Sigmoid colon (tissue), 7 donors: Measurements from ENCODE around the gene TCEANC. TPM values are rescaled to one million over a fixed set of nuclear protein-coding genes. Genes with fewer than 3 reads are reported as not detected.
"Not testable (repeated sequence)": the region's sequence is repeated elsewhere in the genome, so short reads cannot be mapped to it uniquely, and the experiment has no call there.

Source experiments
- DNase-seq: peaks from one replicate; pipeline ENCODE4 v3.0.0-alpha.2; 2019
- H3K27ac ChIP-seq, 4 donors: fragments of 200-600 bp; sonication (generic); one replicate each; pipeline ENCODE4 v1.5.1; 2016 to 2019; ENCODE audit warnings: mild to moderate bottlenecking in 1 of 4
- H3K27me3 ChIP-seq, 3 donors: fragments of 200-600 bp; sonication (generic); one replicate each; pipeline ENCODE4 v1.5.1; 2019; ENCODE audit warnings: mild to moderate bottlenecking in 1 of 3
- H3K36me3 ChIP-seq, 4 donors: fragments of 200-600 bp; sonication (generic); one replicate each; pipeline ENCODE4 v1.5.1; 2016 to 2019
- H3K4me1 ChIP-seq, 4 donors: fragments of 200-600 bp; sonication (generic); one replicate each; pipeline ENCODE4 v1.5.1; 2017 to 2019
- H3K4me3 ChIP-seq, 4 donors: fragments of 200-600 bp; sonication (generic); one replicate each; pipeline ENCODE4 v1.5.1; 2017 to 2019; ENCODE audit warnings: mild to moderate bottlenecking in 2 of 4, moderate library complexity in 1 of 4
- H3K9me3 ChIP-seq, 4 donors: fragments of 200-600 bp in 3 of 4; sonication (generic) in 3 of 4; one replicate each; pipeline versions ENCODE4 v1.5.1 to v1.6.1; 2013 to 2019
- EP300 ChIP-seq, 4 donors: sonication (generic); formaldehyde crosslinking; IDR thresholded peaks; one replicate each; pipeline ENCODE4 v1.6.1; 2017; ENCODE audit warnings: antibody characterized with exemption in 4 of 4
- POLR2A ChIP-seq, 2 donors: fragments of 450-650 bp; IDR thresholded peaks; one replicate each; pipeline ENCODE4 v1.6.1; 2016; ENCODE audit warnings: antibody characterized with exemption in 2 of 2, mild to moderate bottlenecking in 2 of 2, moderate library complexity in 2 of 2
- POLR2AphosphoS5 ChIP-seq, 4 donors: sonication (generic); formaldehyde crosslinking; IDR thresholded peaks; one replicate each; pipeline ENCODE4 v1.6.1; 2017; ENCODE audit warnings: antibody characterized with exemption in 4 of 4
- WGBS, 2 donors: extraction: QIAGEN DNeasy Blood & Tissue Kit; methylation state at CpG; one replicate each; pipeline ENCODE4 v1.1.7; 2013; 5-methylcytosine and 5-hydroxymethylcytosine counted together
- intact Hi-C: fragments of 100-400 bp; cut with DNase I; formaldehyde crosslinking; loops from one replicate; pipeline ENCODE4 v1.15.1; 2023
- polyA plus RNA-seq, 3 donors: library from polyadenylated mRNA; stranded (reverse); fragments of 200-250 nt; gene quantifications; one replicate each; pipeline ENCODE4 v1.2.3, GENCODE V29; 2013
- total RNA-seq, 4 donors: library from RNA; depleted of rRNA; stranded (reverse); fragments of >200 nt; gene quantifications; one replicate each; pipeline ENCODE4 v1.1.0, GENCODE V29; 2016
- TF ChIP-seq, protein P1 (sequence below), 4 experiments: fragments of 450-650 bp in 3 of 4; fragments of 200-600 bp in 1 of 4; IDR thresholded peaks; one replicate each; pipeline ENCODE4 v1.5.1; 2016 to 2019; ENCODE audit warnings: antibody characterized with exemption in 4 of 4, mild to moderate bottlenecking in 3 of 4, moderate library complexity in 2 of 4
- donor health status: healthy with polysubstance abuse.
- donor health status: Bipolar disorder and iron deficiency.
- donor health status: healthy.

The TCEANC gene
- total and polyA plus RNA-seq, 7 donors, result 1.2 to 8.7 (median 2.6) TPM

DNA sequence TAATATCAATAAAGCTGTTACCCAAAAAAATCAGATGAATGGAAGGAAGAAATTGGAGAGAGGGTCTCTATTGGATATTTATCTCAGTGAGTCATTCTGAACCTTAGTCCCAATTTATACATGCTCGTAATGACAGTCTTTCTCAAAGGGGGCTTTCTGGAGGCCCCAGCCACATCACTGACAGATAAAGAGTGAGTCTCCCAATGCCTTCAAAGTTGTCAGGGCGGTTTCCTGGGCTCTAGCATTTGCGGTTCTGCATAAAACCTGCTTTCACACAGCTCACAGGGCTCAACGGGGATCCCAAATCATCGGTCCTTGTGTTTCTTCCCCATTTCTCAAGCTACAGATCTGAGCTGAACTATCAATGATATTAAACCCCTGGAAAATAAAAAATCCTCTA lies 17.3 kb downstream of the TCEANC start:
- WGBS, 2 donors, result 88 to 94% methylated on average over 5 of the region's 5 CpGs
- Histone ChIP-seq H3K27ac (no peak overlapping the region), H3K27me3 (no peaks in the 10 kb centered on the region), H3K4me3 (no peak overlapping the region), H3K36me3 (no peaks in the 10 kb centered on the region), H3K4me1 (peaks cover 0 to 4% (median 2%) of the 10 kb centered on the region in 4 donors), H3K9me3 (no peaks in the 10 kb centered on the region)
- TF ChIP-seq, protein P1, sequence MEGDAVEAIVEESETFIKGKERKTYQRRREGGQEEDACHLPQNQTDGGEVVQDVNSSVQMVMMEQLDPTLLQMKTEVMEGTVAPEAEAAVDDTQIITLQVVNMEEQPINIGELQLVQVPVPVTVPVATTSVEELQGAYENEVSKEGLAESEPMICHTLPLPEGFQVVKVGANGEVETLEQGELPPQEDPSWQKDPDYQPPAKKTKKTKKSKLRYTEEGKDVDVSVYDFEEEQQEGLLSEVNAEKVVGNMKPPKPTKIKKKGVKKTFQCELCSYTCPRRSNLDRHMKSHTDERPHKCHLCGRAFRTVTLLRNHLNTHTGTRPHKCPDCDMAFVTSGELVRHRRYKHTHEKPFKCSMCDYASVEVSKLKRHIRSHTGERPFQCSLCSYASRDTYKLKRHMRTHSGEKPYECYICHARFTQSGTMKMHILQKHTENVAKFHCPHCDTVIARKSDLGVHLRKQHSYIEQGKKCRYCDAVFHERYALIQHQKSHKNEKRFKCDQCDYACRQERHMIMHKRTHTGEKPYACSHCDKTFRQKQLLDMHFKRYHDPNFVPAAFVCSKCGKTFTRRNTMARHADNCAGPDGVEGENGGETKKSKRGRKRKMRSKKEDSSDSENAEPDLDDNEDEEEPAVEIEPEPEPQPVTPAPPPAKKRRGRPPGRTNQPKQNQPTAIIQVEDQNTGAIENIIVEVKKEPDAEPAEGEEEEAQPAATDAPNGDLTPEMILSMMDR (IDR thresholded peaks at IDR 0.05), result no peak
- TF ChIP-seq POLR2AphosphoS5 (IDR thresholded peaks at IDR 0.05), result no peak
- TF ChIP-seq POLR2A (IDR thresholded peaks at IDR 0.05), result no peak
- DNase-seq, result no peak
- intact Hi-C loops, result no loop called here

DNA sequence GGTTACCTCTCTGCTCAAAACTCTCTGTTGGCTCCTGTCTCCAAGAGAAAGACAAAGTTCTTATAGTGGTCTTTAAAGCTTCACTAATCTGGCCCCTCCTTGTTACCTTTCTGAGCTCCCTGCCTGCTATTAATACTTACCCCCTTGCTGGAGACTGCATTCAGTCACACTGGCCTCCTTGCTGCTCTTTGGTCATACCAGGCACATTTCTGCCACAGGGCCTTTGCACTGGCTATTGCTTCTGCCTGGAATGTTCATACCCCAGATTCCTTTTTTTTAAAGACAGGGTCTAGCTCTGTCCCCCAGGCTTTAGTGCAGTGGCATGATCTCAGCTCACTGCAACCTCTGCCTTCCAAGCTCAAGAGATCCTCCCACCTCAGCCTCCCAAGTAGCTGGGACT lies 20.1 kb downstream of the TCEANC start:
- Histone ChIP-seq H3K4me1 (no peaks in the 10 kb centered on the region), H3K9me3 (no peaks in the 10 kb centered on the region), H3K27ac (no peak overlapping the region), H3K27me3 (no peaks in the 10 kb centered on the region), H3K36me3 (no peaks in the 10 kb centered on the region), H3K4me3 (no peak overlapping the region)
- TF ChIP-seq POLR2AphosphoS5 (IDR thresholded peaks at IDR 0.05) (no peak), EP300 (IDR thresholded peaks at IDR 0.05) (no peak), POLR2A (IDR thresholded peaks at IDR 0.05) (no peak)
- TF ChIP-seq, protein P1 (IDR thresholded peaks at IDR 0.05), result no peak
- no peak for DNase-seq
- intact Hi-C loops, result no loop called here

DNA sequence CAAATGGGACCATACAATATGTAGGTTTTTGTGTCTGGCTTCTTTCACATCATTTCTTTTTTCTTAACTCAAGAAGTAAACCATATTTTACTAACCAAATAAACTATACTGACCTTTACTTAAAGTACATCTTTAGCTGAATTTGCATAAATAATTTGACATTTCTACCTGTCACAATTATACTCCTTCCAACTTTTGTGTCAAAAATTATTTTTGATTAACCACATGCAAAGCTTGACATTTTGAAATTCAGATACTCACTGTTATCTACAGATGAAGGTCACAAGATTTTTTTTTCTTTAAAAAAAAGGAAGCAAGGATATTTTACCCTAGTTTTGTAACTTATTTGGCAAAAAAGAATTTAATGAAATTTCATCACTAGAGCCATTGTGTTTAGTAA lies 23.9 kb downstream of the TCEANC start:
- H3K4me1 ChIP-seq, result no peaks in the 10 kb centered on the region
- H3K27ac ChIP-seq, result no peak overlapping the region
- TF ChIP-seq POLR2A (IDR thresholded peaks at IDR 0.05) (no peak), POLR2AphosphoS5 (IDR thresholded peaks at IDR 0.05) (no peak), EP300 (IDR thresholded peaks at IDR 0.05) (no peak)
- TF ChIP-seq, protein P1 (IDR thresholded peaks at IDR 0.05), result no peak
- no peaks in the 10 kb centered on the region for H3K36me3 ChIP-seq
- no peaks in the 10 kb centered on the region for H3K27me3 ChIP-seq
- H3K4me3 ChIP-seq, result no peak overlapping the region
- H3K9me3 ChIP-seq, result no peaks in the 10 kb centered on the region
- intact Hi-C loops, result no loop called here
- DNase-seq, result no peak

GRCh38 chrX:13679700-13680099 lies 26.8 kb downstream of the TCEANC start:
- H3K4me3 ChIP-seq, H3K36me3 ChIP-seq, H3K4me1 ChIP-seq, DNase-seq, intact Hi-C loops, H3K27ac ChIP-seq, H3K27me3 ChIP-seq, H3K9me3 ChIP-seq: not testable (repeated sequence)
- 97 to 98% methylated on average over 3 to 4 of the region's 4 CpGs for WGBS, 2 donors

DNA sequence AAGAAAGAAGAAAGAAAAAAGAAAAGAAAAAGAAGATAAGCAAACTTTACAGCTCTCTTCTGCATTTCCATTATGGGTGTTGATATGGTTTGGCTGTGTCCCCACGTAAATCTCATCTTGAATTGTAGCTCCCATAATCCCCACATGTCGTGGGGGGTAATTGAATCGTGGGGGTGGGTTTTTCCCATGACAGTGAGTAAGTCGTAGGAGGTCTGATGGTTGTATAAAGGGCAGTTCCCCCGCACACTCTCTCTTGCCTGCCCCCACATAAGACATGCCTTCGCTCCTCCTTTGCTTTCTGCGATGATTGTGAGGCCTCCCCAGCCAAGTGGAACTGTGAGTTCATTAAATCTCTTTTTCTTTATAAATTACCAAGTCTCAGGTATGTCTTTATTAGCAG lies 28.7 kb downstream of the TCEANC start:
- no peak for TF ChIP-seq EP300 (IDR thresholded peaks at IDR 0.05)
- no peaks in the 10 kb centered on the region for H3K36me3 ChIP-seq
- no peak overlapping the region for H3K4me3 ChIP-seq
- WGBS, 2 donors, result 92 to 93% methylated on average over 7 of the region's 7 CpGs
- intact Hi-C loops, result no loop called here
- H3K9me3 ChIP-seq, result no peaks in the 10 kb centered on the region
- no peaks in the 10 kb centered on the region for H3K4me1 ChIP-seq
- no peak for DNase-seq
- H3K27ac ChIP-seq, result no peak overlapping the region
- no peaks in the 10 kb centered on the region for H3K27me3 ChIP-seq

DNA sequence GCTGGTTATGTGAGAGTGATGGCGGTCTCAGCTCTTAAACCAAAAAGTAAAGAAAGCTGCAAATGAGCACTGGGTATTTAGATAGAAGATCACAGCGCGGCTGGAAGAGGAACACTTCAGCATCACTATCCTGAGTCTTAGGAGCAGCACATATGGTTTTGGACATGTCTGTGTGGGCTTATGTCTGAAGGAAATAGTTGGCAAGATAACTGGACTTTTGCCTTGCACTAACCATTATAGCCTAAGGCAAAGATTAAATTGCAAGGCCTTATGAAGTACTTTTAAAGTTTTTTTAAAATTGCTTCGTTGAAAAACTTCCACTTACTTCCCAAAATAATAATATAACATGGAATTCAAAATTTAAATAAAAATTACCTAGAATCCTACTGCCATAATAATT lies 31.4 kb downstream of the TCEANC start:
- H3K4me3 ChIP-seq, result no peak overlapping the region
- TF ChIP-seq POLR2AphosphoS5 (IDR thresholded peaks at IDR 0.05), result no peak
- TF ChIP-seq POLR2A (IDR thresholded peaks at IDR 0.05), result no peak
- no peak for TF ChIP-seq EP300 (IDR thresholded peaks at IDR 0.05)
- TF ChIP-seq, protein P1 (IDR thresholded peaks at IDR 0.05), result no peak
- DNase-seq, result no peak
- peaks cover 0 to 9% (median 0%) of the 10 kb centered on the region in 4 donors for H3K4me1 ChIP-seq
- H3K9me3 ChIP-seq, result no peaks in the 10 kb centered on the region
- 90 to 96% methylated on average over 4 of the region's 4 CpGs for WGBS, 2 donors
- peaks cover 0 to 4% (median 0%) of the 10 kb centered on the region in 3 donors for H3K27me3 ChIP-seq
- no peaks in the 10 kb centered on the region for H3K36me3 ChIP-seq
- no peak overlapping the region for H3K27ac ChIP-seq
- intact Hi-C loops, result no loop called here
